ENCODE measurements around the gene LRRFIP1. TPM values are rescaled to one million over a fixed set of nuclear protein-coding genes. Genes with fewer than 3 reads are reported as not detected.
A peak's percentile ranks its signal among the peaks of the same experiment; 100 is the strongest.

LRRFIP1 gene
- total RNA-seq, 1 donor from 2014 or later: 115 TPM

DNA sequence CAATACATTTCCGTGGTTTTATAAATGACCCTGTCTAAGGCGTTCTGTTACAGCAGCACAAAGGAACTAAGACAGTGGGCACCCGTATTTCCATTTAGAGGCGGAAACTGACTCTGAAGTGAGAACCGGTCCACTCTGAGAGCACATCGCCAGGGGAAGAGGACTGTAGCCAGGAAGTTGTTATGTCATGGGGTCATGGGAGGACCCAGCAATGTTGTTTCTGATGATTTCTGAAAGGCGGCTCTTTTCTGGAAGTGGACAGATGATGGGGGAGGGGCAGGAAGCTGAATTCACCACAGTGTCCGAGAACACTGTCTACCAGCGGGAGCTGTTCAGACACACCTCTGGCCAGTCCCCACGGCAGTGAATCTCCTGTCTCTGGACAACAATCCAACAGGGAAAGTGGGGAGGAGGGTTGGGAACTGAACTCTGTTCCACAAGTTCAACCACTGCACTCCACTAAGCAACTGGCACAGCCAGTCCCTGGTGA is 2.1 kb upstream of the LRRFIP1 start:
- Histone ChIP-seq H3K4me3 (ENCODE audit: low read depth, low read length) (no peak overlapping the region), H3K36me3 (ENCODE audit: control insufficient read depth, insufficient read depth, low read length) (no peaks in the 10 kb centered on the region), H3K27me3 (ENCODE audit: control insufficient read depth, insufficient read depth, low read length) (peaks cover 14% of the 10 kb centered on the region)
- DNase-seq (ENCODE audit: low read depth): no peak
- no peak for TF ChIP-seq CTCF (IDR thresholded peaks at IDR 0.05; ENCODE audit: insufficient read depth, low read length, severe bottlenecking)
- peak; percentile 68 for FAIRE-seq

DNA sequence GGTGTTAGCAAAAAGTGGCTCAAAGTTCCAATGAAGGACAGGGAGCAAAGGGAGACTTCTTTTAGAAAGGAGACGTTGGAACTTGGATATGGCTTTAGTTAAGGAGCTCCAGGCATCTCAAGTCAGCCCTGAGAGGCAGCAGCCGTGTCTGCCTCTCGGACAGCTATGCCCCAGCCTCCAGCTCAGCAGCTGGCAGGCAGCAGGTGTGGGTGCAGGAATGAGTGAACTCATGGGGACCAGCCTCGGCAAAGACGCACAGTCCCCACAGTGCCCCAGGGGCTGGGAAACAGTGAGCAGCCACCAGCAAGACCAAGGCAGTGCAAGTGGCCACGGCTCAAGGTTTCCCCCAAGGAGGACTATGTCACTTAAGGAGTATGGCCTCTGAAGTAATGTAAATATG is 1.6 kb upstream of the LRRFIP1 start:
- Histone ChIP-seq H3K36me3 (ENCODE audit: control insufficient read depth, insufficient read depth, low read length) (no peaks in the 10 kb centered on the region), H3K27me3 (ENCODE audit: control insufficient read depth, insufficient read depth, low read length) (peaks cover 14% of the 10 kb centered on the region), H3K4me3 (ENCODE audit: low read depth, low read length) (no peak overlapping the region)
- FAIRE-seq (no peak), DNase-seq (ENCODE audit: low read depth) (no peak)
- no peak for TF ChIP-seq CTCF (IDR thresholded peaks at IDR 0.05; ENCODE audit: insufficient read depth, low read length, severe bottlenecking)

DNA sequence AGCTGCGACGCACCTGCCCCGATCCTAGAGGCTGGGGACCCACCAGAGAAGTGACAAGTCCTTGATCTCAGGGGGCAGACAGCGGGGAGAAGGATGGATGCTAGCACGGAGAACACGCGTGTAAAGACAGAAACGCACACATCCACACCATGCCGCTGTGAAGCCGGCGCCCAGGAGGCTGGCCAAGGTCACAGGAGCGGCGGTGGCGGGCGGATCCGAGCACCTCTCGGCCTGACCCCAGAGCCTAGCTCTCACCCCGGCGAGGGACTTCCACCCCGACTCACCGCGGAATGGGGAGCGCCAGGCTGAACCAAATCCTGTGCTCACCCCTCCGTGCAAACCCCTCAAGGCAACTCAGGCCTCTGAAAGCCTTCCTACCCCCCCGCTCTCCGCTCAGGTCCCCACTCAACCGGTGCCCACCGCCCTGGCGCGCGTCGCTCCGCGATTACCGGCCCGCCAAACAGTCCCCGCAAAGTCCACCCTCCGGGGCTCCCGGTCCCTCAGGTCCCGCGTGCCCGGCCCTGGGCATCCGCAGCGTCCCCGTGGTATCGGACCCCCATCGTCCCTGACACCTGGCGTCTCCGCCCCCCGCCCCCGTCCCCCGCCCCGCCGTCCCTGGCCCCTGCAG is 460 bp upstream of the LRRFIP1 start:
- Histone ChIP-seq H3K27me3 (ENCODE audit: control insufficient read depth, insufficient read depth, low read length) (peaks cover 14% of the 10 kb centered on the region), H3K36me3 (ENCODE audit: control insufficient read depth, insufficient read depth, low read length) (no peaks in the 10 kb centered on the region), H3K4me3 (ENCODE audit: low read depth, low read length) (peak overlapping the region; percentile 20)
- no peak for TF ChIP-seq CTCF (IDR thresholded peaks at IDR 0.05; ENCODE audit: insufficient read depth, low read length, severe bottlenecking)
- FAIRE-seq: no peak
- no peak for DNase-seq (ENCODE audit: low read depth)

GRCh38 chr2:237628247-237629187 is 1.1 kb downstream of the LRRFIP1 start:
- H3K4me3 ChIP-seq (ENCODE audit: low read depth, low read length): peak overlapping the region; percentile 34
- H3K27me3 ChIP-seq (ENCODE audit: control insufficient read depth, insufficient read depth, low read length): peaks cover 14% of the 10 kb centered on the region
- FAIRE-seq: peak; percentile 83

GRCh38 chr2:237629188-237629534 is 1.8 kb downstream of the LRRFIP1 start:
- no peak for TF ChIP-seq CTCF (IDR thresholded peaks at IDR 0.05; ENCODE audit: insufficient read depth, low read length, severe bottlenecking)
- Histone ChIP-seq H3K4me3 (ENCODE audit: low read depth, low read length) (no peak overlapping the region), H3K27me3 (ENCODE audit: control insufficient read depth, insufficient read depth, low read length) (peaks cover 14% of the 10 kb centered on the region), H3K36me3 (ENCODE audit: control insufficient read depth, insufficient read depth, low read length) (no peaks in the 10 kb centered on the region)
- no peak for DNase-seq (ENCODE audit: low read depth)
- no peak for FAIRE-seq

More at GRCh38 chr2:237628247-237629187, 1.1 kb downstream of the LRRFIP1 start:
- TF ChIP-seq CTCF (IDR thresholded peaks at IDR 0.05; ENCODE audit: insufficient read depth, low read length, severe bottlenecking): no peak
- H3K36me3 ChIP-seq (ENCODE audit: control insufficient read depth, insufficient read depth, low read length): no peaks in the 10 kb centered on the region
- no peak for DNase-seq (ENCODE audit: low read depth)

Measured in bronchial epithelial cell (primary cell).